Measurements from ENCODE around the gene RUNX3.

RUNX3 gene

GRCh38 chr1:24963099-24963872 is 33.2 kb upstream of the RUNX3 start:
- DNase-seq, result no peak

- DNase-seq, result no peak
Measured at GRCh38 chr1:24961961-24962861, 32.1 kb upstream of the RUNX3 start.

GRCh38 chr1:24961334-24961733 is 31.3 kb upstream of the RUNX3 start:
- DNase-seq, result no peak

- DNase-seq, result no peak
Measured at GRCh38 chr1:24960071-24960801, 30.2 kb upstream of the RUNX3 start.

GRCh38 chr1:24959623-24959975 is 29.5 kb upstream of the RUNX3 start:
- DNase-seq, result no peak

- no peak for DNase-seq
Measured at GRCh38 chr1:24958766-24959622, 28.9 kb upstream of the RUNX3 start.

- no peak for DNase-seq
Measured at GRCh38 chr1:24957808-24958752, 28.0 kb upstream of the RUNX3 start.

GRCh38 chr1:24957016-24957807 is 27.1 kb upstream of the RUNX3 start:
- DNase-seq, result no peak

GRCh38 chr1:24955779-24956365 is 25.8 kb upstream of the RUNX3 start:
- DNase-seq, result no peak

GRCh38 chr1:24955161-24955560 is 25.1 kb upstream of the RUNX3 start:
- DNase-seq, result peak; percentile 19

GRCh38 chr1:24954631-24955030 is 24.6 kb upstream of the RUNX3 start:
- no peak for DNase-seq

GRCh38 chr1:24954022-24954421 is 23.9 kb upstream of the RUNX3 start:
- no peak for DNase-seq

- peak; percentile 76 for DNase-seq
Measured at GRCh38 chr1:24952413-24952841, 22.4 kb upstream of the RUNX3 start.

- DNase-seq, result no peak
Measured at GRCh38 chr1:24951810-24952412, 21.8 kb upstream of the RUNX3 start.

- no peak for DNase-seq
Measured at GRCh38 chr1:24951337-24951736, 21.3 kb upstream of the RUNX3 start.

GRCh38 chr1:24949331-24949881 is 19.3 kb upstream of the RUNX3 start:
- DNase-seq, result no peak

GRCh38 chr1:24948079-24948827 is 18.2 kb upstream of the RUNX3 start:
- DNase-seq, result no peak

Measured in OCI-M1 (cell line).